Common myeloid progenitor, CD34-positive (primary cell): ENCODE data around the gene CAB39L.

Source experiments
- CTCF ChIA-PET: fragments of 350-600 bp; sonication (Branson Sonifier 250); formaldehyde crosslinking; loops from one replicate; lab custom pipeline; 2021; ENCODE audit warnings: antibody characterized with exemption; lab: Charles Lee
- POLR2A ChIA-PET: fragments of 350-600 bp; sonication (Branson Sonifier 250); formaldehyde crosslinking; loops from one replicate; lab custom pipeline; 2021; ENCODE audit warnings: antibody characterized with exemption; lab: Charles Lee
- DNase-seq, 3 donors: peaks; one replicate each; pipeline versions ENCODE4 v3.0.0 to v3.0.0-alpha.2; 2013
- H3K27ac ChIP-seq, 2 experiments: 1 replicate in 1 of 2; 2 replicates in 1 of 2; pipeline ENCODE4 v1.7.0; 2013; ENCODE audit warnings: inconsistent platforms in 2 of 2, low read length in 2 of 2, mild to moderate bottlenecking in 2 of 2, low read depth in 1 of 2, moderate library complexity in 1 of 2; ENCODE audit not compliant: severe bottlenecking in 2 of 2, insufficient read depth in 1 of 2, poor library complexity in 1 of 2
- H3K27me3 ChIP-seq, 5 experiments: replicated peaks in 2 of 5; 1 replicate in 3 of 5; 2 replicates in 2 of 5; pipeline versions ENCODE4 v1.6.1 to v1.7.0; 2013; ENCODE audit warnings: low read length in 4 of 5, mild to moderate bottlenecking in 2 of 5, moderate library complexity in 2 of 5, inconsistent platforms in 1 of 5; ENCODE audit not compliant: insufficient read depth in 5 of 5, control insufficient read depth in 4 of 5
- H3K36me3 ChIP-seq, 4 experiments: 1 replicate in 2 of 4; 2 replicates in 2 of 4; pipeline versions ENCODE4 v1.6.1 to v1.7.0; 2013; ENCODE audit warnings: low read length in 3 of 4, control low read depth in 1 of 4, mild to moderate bottlenecking in 1 of 4; ENCODE audit not compliant: control insufficient read depth in 4 of 4, insufficient read depth in 4 of 4
- H3K4me1 ChIP-seq, 4 experiments: 1 replicate in 3 of 4; 2 replicates in 1 of 4; pipeline versions ENCODE4 v1.6.1 to v1.7.1; 2013; ENCODE audit warnings: low read length in 3 of 4, mild to moderate bottlenecking in 3 of 4, control low read depth in 1 of 4, inconsistent platforms in 1 of 4, moderate library complexity in 1 of 4; ENCODE audit not compliant: control insufficient read depth in 4 of 4, insufficient read depth in 4 of 4; ENCODE audit errors: control extremely low read depth in 1 of 4
- H3K4me3 ChIP-seq, 7 experiments: 1 replicate in 4 of 7; 2 replicates in 3 of 7; pipeline versions ENCODE4 v1.5.1 to v1.7.0; 2013; ENCODE audit warnings: mild to moderate bottlenecking in 7 of 7, low read length in 6 of 7, moderate library complexity in 6 of 7, inconsistent platforms in 2 of 7, low read depth in 2 of 7, control low read depth in 1 of 7; ENCODE audit not compliant: insufficient read depth in 4 of 7, control insufficient read depth in 1 of 7; ENCODE audit errors: extremely low read depth in 1 of 7
- H3K9me3 ChIP-seq, 5 experiments: 1 replicate in 4 of 5; 2 replicates in 1 of 5; pipeline versions ENCODE4 v1.6.1 to v1.7.1; 2013; ENCODE audit warnings: low read length in 4 of 5, mild to moderate bottlenecking in 2 of 5, inconsistent platforms in 1 of 5, low read depth in 1 of 5, moderate library complexity in 1 of 5; ENCODE audit not compliant: control insufficient read depth in 4 of 5, insufficient read depth in 2 of 5; ENCODE audit errors: control extremely low read depth in 1 of 5
- WGBS: methylation state at CpG from one replicate; pipeline ENCODE4 v1.1.5; 2013; ENCODE audit not compliant: insufficient coverage; 5-methylcytosine and 5-hydroxymethylcytosine counted together

CAB39L gene

DNA sequence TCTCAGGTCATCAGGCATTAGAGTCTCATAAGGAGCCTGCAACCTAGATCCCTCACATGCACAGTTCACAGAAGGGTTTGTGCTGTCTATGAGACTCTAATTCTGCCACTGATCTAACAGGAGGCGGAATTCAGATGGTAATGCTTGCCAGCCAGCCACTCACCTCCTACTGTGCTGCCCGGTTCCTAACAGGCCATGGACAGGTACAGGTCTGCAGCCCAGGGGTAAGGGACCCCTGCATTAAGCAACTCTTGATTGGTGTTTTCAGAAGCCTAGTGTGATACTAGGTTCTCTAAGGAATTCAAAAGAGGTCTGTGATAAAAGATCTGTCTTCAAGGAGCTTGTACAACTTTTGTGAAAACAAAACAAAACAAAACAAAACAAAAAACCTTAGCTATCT lies 31.1 kb downstream of the CAB39L start:
- Histone ChIP-seq H3K9me3 (no peaks in the 10 kb centered on the region), H3K36me3 (no peaks in the 10 kb centered on the region), H3K27me3 (no peaks in the 10 kb centered on the region), H3K27ac (no peak overlapping the region), H3K4me3 (no peak overlapping the region), H3K4me1 (no peaks in the 10 kb centered on the region)
- ChIA-PET CTCF (no interaction called here), POLR2A (no interaction called here)
- WGBS, result 100% methylated on average over 1 of the region's 2 CpGs
- no peak for DNase-seq

DNA sequence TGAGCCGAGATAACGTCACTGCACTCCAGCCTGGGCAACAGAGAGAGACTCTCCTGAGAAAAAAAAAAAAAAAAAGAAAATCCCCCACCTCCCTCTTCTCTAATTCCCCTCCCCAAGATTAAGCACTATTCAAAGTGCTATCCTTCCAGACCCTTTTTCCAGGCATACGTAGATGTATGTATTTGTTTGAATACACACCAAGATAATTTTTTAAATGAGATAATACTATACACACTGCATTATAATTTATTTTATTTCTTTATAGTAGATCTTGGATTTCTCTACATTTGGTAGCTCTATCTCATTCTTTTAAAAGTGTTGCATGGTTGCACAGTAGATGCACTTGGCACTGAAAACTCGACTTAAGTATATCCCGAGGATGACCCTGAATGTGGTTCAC lies 32.5 kb downstream of the CAB39L start:
- WGBS, result 100% methylated on average over 2 of the region's 5 CpGs
- ChIA-PET CTCF (interaction anchor here (1.0 kb wide), 1 partner anchor 20 kb away, joined by 3 read pairs; no protein-coding TSS in a partner anchor), POLR2A (no interaction called here)
- Histone ChIP-seq H3K36me3 (no peaks in the 10 kb centered on the region), H3K4me1 (no peaks in the 10 kb centered on the region), H3K27ac (no peak overlapping the region), H3K4me3 (no peak overlapping the region), H3K9me3 (no peaks in the 10 kb centered on the region), H3K27me3 (no peaks in the 10 kb centered on the region)
- no peak for DNase-seq

DNA sequence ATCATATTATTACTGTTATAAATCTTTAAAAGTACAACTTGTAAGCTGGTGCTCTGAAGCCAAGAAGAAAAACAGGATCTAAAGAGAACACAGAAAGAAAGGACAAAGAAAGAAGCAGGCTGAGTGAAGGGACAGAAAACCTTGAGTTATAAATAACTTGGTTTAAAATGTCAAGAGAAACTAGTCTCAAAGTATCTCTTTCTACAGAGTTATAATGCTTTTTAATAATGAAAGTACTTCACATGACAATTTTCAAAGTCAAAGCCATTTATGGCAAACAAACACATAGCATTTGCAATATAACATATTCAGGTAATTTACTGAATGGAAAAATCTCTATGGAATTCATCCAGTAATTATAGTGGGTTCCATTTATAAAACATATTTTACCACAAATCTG lies 33.4 kb downstream of the CAB39L start:
- Histone ChIP-seq H3K4me3 (no peak overlapping the region), H3K9me3 (no peaks in the 10 kb centered on the region), H3K4me1 (no peaks in the 10 kb centered on the region), H3K27ac (no peak overlapping the region), H3K36me3 (no peaks in the 10 kb centered on the region), H3K27me3 (no peaks in the 10 kb centered on the region)
- CTCF ChIA-PET, result interaction anchor here (1.0 kb wide), 1 partner anchor 21 kb away, joined by 3 read pairs; no protein-coding TSS in a partner anchor
- POLR2A ChIA-PET, result no interaction called here
- DNase-seq, result no peak

DNA sequence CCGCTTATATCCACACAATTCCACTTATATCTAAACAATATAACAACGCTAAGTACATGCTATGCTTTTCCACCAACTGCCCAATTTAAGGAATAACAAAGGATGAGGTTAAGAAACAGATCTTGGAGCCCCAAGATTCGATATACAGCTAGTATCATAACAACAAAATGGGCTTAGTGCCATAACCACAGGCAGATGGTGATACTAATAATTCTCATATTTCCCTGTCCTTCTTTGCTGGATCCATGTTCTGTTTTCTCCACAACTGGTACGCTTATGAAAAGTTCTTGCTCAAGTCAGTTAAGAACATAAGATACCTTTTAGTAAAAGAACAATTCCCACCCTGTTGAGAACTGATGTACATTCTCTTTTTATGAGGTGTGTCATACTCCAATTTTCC lies 33.9 kb downstream of the CAB39L start:
- H3K36me3 ChIP-seq, result no peaks in the 10 kb centered on the region
- H3K9me3 ChIP-seq, result peaks cover 0 to under 1% (median 0%) of the 10 kb centered on the region in 5 experiments
- 95% methylated on average over 2 of the region's 4 CpGs for WGBS
- no peak for DNase-seq
- CTCF ChIA-PET, result no interaction called here
- H3K4me1 ChIP-seq, result no peaks in the 10 kb centered on the region
- H3K4me3 ChIP-seq, result no peak overlapping the region
- POLR2A ChIA-PET, result interaction anchor here (0.6 kb wide), 1 partner anchor 978 kb away, joined by 5 read pairs; no protein-coding TSS in a partner anchor
- H3K27ac ChIP-seq, result no peak overlapping the region
- H3K27me3 ChIP-seq, result no peaks in the 10 kb centered on the region

DNA sequence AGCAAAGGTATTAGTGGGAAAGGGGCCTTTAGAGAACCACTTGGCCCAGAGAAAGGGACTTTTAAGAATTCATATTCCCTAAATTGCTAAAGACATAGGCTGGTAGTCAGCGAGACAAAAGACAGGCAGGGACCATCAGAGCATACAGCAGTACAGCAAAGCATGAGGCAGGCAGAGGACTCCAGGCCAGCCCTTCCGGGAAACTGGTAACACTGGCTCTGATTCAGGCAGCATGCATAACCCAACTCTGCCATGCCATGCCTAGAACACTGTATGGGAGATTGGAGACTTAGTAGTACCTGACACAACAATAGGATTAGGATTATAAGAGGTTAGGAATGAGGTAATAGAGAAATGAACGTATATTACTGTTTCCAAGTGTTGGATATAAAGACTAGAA lies 34.9 kb downstream of the CAB39L start:
- POLR2A ChIA-PET, result no interaction called here
- Histone ChIP-seq H3K36me3 (peaks cover 0 to 2% (median 0%) of the 10 kb centered on the region in 4 experiments), H3K4me3 (no peak overlapping the region), H3K27ac (no peak overlapping the region), H3K9me3 (peaks cover 2 to 8% (median 4%) of the 10 kb centered on the region in 5 experiments), H3K4me1 (no peaks in the 10 kb centered on the region), H3K27me3 (no peaks in the 10 kb centered on the region)
- whole genome bisulfite sequencing, result 96% methylated on average over 3 of the region's 3 CpGs
- no peak for DNase-seq
- CTCF ChIA-PET, result no interaction called here

DNA sequence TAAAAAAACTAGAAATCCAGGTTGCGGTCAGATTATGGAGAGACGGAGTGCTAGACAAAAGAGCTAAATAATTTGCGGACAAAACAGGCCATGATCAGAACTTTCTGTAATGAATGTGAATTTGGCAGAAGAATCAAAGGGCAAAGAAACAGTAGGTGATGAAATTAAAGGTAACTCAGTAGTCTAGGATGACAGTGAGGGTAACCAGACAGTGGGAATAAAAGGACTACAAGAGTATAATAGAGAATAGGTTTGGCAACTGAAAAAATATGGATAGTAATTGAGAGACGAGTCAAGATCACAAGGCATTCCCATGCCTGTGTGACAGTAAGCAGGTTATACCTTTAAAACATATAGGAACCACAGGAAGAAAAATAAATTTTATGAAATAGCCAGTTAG lies 35.9 kb downstream of the CAB39L start:
- Histone ChIP-seq H3K9me3 (peaks cover 2 to 11% (median 4%) of the 10 kb centered on the region in 5 experiments), H3K27me3 (no peaks in the 10 kb centered on the region), H3K36me3 (peaks cover 0 to 2% (median 0%) of the 10 kb centered on the region in 4 experiments), H3K4me1 (no peaks in the 10 kb centered on the region), H3K4me3 (no peak overlapping the region), H3K27ac (no peak overlapping the region)
- POLR2A ChIA-PET, result no interaction called here
- DNase-seq, result no peak
- WGBS, result 96% methylated on average over 3 of the region's 4 CpGs
- CTCF ChIA-PET, result no interaction called here

DNA sequence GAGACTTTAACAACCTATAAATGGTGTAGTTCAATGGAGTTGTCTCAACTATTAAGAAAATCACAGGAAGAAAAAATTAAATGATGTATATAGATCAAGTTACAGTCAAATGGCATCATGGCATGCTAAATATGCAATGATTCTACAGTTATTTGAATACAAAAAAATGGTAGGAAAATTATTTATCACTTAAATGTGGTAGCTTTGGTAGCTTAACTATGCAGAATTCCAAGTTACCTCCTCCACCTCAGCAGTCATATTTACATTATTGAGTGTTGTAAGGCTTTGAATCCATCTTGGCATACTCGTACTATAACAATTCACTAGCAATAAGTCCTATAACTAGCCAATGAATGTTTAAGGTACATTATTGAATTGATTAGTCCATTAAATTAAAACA lies 36.8 kb downstream of the CAB39L start:
- no peaks in the 10 kb centered on the region for H3K27me3 ChIP-seq
- no peaks in the 10 kb centered on the region for H3K4me1 ChIP-seq
- peaks cover 0 to 2% (median 0%) of the 10 kb centered on the region in 4 experiments for H3K36me3 ChIP-seq
- H3K27ac ChIP-seq, result no peak overlapping the region
- POLR2A ChIA-PET, result no interaction called here
- CTCF ChIA-PET, result no interaction called here
- DNase-seq, result no peak
- peaks cover 2 to 11% (median 4%) of the 10 kb centered on the region in 5 experiments for H3K9me3 ChIP-seq
- no peak overlapping the region for H3K4me3 ChIP-seq
- WGBS, result no CpG with 5 or more reads among the region's 1 CpG
